Measurements from ENCODE around the gene CHD6. TPM values are rescaled to one million over a fixed set of nuclear protein-coding genes. Genes with fewer than 3 reads are reported as not detected.

Gene CHD6
- total RNA-seq, 1 experiment from 2014 or later: 98.5 TPM

DNA sequence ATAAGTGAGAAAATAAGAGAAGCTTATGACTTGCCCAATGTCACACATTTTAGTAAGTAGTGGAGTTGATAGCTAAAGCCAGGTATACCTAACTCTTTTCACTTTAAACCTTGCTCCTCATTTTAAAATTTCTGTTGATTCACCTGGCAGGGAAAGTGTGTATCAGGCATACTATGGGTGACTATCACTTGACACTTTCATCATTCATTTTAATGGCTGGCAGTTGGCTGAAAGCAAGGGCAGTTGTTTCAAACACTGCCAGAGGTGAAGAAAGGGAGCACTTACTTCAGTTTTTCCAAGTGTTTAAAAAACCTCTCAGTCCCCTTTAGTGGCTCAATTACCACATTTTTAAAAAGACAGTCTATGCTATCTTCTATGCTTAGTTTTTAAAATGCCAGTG, 173.4 kb downstream of the CHD6 start:
- peaks cover under 1% of the 10 kb centered on the region for H3K36me3 Mint-ChIP-seq (ENCODE audit: insufficient read depth, unreplicated experiment)
- no peak overlapping the region for H3K4me3 Mint-ChIP-seq (ENCODE audit: low read depth, unreplicated experiment)
- intact Hi-C loops (cut with micrococcal nuclease; ENCODE audit: unreplicated experiment): no loop called here
- H3K9me3 Mint-ChIP-seq (ENCODE audit: low read depth, unreplicated experiment): no peaks in the 10 kb centered on the region
- no peak for TF ChIP-seq CTCF (IDR thresholded peaks at IDR 0.05; ENCODE audit: unreplicated experiment)
- no peaks in the 10 kb centered on the region for H3K4me1 Mint-ChIP-seq (ENCODE audit: low read depth, unreplicated experiment)
- DNase-seq: no peak
- no peaks in the 10 kb centered on the region for H3K27me3 Mint-ChIP-seq (ENCODE audit: unreplicated experiment)
- no peak overlapping the region for H3K27ac Mint-ChIP-seq (ENCODE audit: unreplicated experiment)
- CTCF ChIA-PET: no interaction called here
- BruUV-seq (replicated peaks): no TSS peak

GRCh38 chr20:41443691-41444090, 174.5 kb downstream of the CHD6 start:
- Mint-ChIP-seq H3K4me3 (ENCODE audit: low read depth, unreplicated experiment) (no peak overlapping the region), H3K27ac (ENCODE audit: unreplicated experiment) (no peak overlapping the region), H3K4me1 (ENCODE audit: low read depth, unreplicated experiment) (no peaks in the 10 kb centered on the region), H3K9me3 (ENCODE audit: low read depth, unreplicated experiment) (no peaks in the 10 kb centered on the region), H3K36me3 (ENCODE audit: insufficient read depth, unreplicated experiment) (peaks cover 6% of the 10 kb centered on the region), H3K27me3 (ENCODE audit: unreplicated experiment) (no peaks in the 10 kb centered on the region)
- TF ChIP-seq CTCF (IDR thresholded peaks at IDR 0.05; ENCODE audit: unreplicated experiment): no peak
- no TSS peak for BruUV-seq (replicated peaks)
- CTCF ChIA-PET: no interaction called here
- no peak for DNase-seq
- intact Hi-C loops (cut with micrococcal nuclease; ENCODE audit: unreplicated experiment): no loop called here

GRCh38 chr20:41440882-41441281, 177.3 kb downstream of the CHD6 start:
- no TSS peak for BruUV-seq (replicated peaks)
- intact Hi-C loops (cut with micrococcal nuclease; ENCODE audit: unreplicated experiment): no loop called here
- H3K27me3 Mint-ChIP-seq (ENCODE audit: unreplicated experiment): no peaks in the 10 kb centered on the region
- DNase-seq: no peak
- no peak for TF ChIP-seq CTCF (IDR thresholded peaks at IDR 0.05; ENCODE audit: unreplicated experiment)
- no peaks in the 10 kb centered on the region for H3K4me1 Mint-ChIP-seq (ENCODE audit: low read depth, unreplicated experiment)
- H3K9me3 Mint-ChIP-seq (ENCODE audit: low read depth, unreplicated experiment): no peaks in the 10 kb centered on the region
- no peak overlapping the region for H3K4me3 Mint-ChIP-seq (ENCODE audit: low read depth, unreplicated experiment)
- CTCF ChIA-PET: no interaction called here
- H3K36me3 Mint-ChIP-seq (ENCODE audit: insufficient read depth, unreplicated experiment): peaks cover 6% of the 10 kb centered on the region
- H3K27ac Mint-ChIP-seq (ENCODE audit: unreplicated experiment): no peak overlapping the region

- H3K36me3 Mint-ChIP-seq (ENCODE audit: insufficient read depth, unreplicated experiment): peaks cover 7% of the 10 kb centered on the region
- H3K27me3 Mint-ChIP-seq (ENCODE audit: unreplicated experiment): no peaks in the 10 kb centered on the region
- intact Hi-C loops (cut with micrococcal nuclease; ENCODE audit: unreplicated experiment): no loop called here
- H3K9me3 Mint-ChIP-seq (ENCODE audit: low read depth, unreplicated experiment): no peaks in the 10 kb centered on the region
- H3K27ac Mint-ChIP-seq (ENCODE audit: unreplicated experiment): no peak overlapping the region
- no peak for TF ChIP-seq CTCF (IDR thresholded peaks at IDR 0.05; ENCODE audit: unreplicated experiment)
- no peaks in the 10 kb centered on the region for H3K4me1 Mint-ChIP-seq (ENCODE audit: low read depth, unreplicated experiment)
- CTCF ChIA-PET: interaction anchor here (0.6 kb wide), 1 partner anchor 1060 kb away, joined by 4 read pairs; no protein-coding TSS in a partner anchor
- BruUV-seq (replicated peaks): no TSS peak
- H3K4me3 Mint-ChIP-seq (ENCODE audit: low read depth, unreplicated experiment): no peak overlapping the region
- DNase-seq: no peak
Measured at GRCh38 chr20:41437836-41438235, 180.3 kb downstream of the CHD6 start.

Measured in Calu3 (cell line).